ENCODE results near the gene RALGPS1. TPM values are rescaled to one million over a fixed set of nuclear protein-coding genes. Genes with fewer than 3 reads are reported as not detected.

RALGPS1 gene
- total RNA-seq, 2 experiments from 2014 or later, result 14.1 to 14.4 TPM

GRCh38 chr9:127136880-127137639 lies 222.5 kb downstream of the RALGPS1 start:
- H3K9me2 ChIP-seq (ENCODE audit: insufficient read depth, low read length), result no peaks in the 10 kb centered on the region
- ChIA-PET POLR2A (no interaction called here), CTCF (ENCODE audit: unreplicated experiment) (no interaction called here)
- BruUV-seq (replicated peaks), result no TSS peak
- H4K20me1 ChIP-seq (ENCODE audit: insufficient read depth, low read length), result no peaks in the 10 kb centered on the region
- no peaks in the 10 kb centered on the region for H3K9me3 ChIP-seq (ENCODE audit: low read length)
- H3K4me3 ChIP-seq (ENCODE audit: low read depth, low read length, poor library complexity, severe bottlenecking), result no peak overlapping the region
- intact Hi-C loops (cut with micrococcal nuclease; ENCODE audit: unreplicated experiment), result no loop called here
- DNase-seq (ENCODE audit: low spot score), result no peak
- H2AFZ ChIP-seq (ENCODE audit: low read length), result no peak overlapping the region
- no peaks in the 10 kb centered on the region for H3K36me3 ChIP-seq (ENCODE audit: insufficient read depth, low read length)
- no peak overlapping the region for H3K4me2 ChIP-seq (ENCODE audit: low read length)
- H3K79me2 ChIP-seq (ENCODE audit: insufficient read depth, low read depth, low read length), result no peaks in the 10 kb centered on the region
- no peak overlapping the region for H3K27ac ChIP-seq (ENCODE audit: low read depth, low read length, poor library complexity, severe bottlenecking)
- TF ChIP-seq EZH2phosphoT487 (IDR thresholded peaks at IDR 0.05; ENCODE audit: borderline replicate concordance, low read depth, low read length) (no peak), CTCF (conservative IDR thresholded peaks at IDR 0.05; ENCODE audit: low read length) (no peak)
- H3K4me1 ChIP-seq (ENCODE audit: insufficient read depth, low read length, poor library complexity, severe bottlenecking), result no peaks in the 10 kb centered on the region

- BruUV-seq (replicated peaks), result no TSS peak
- Histone ChIP-seq H3K79me2 (ENCODE audit: insufficient read depth, low read depth, low read length) (no peaks in the 10 kb centered on the region), H3K36me3 (ENCODE audit: insufficient read depth, low read length) (no peaks in the 10 kb centered on the region), H2AFZ (ENCODE audit: low read length) (no peak overlapping the region), H3K4me2 (ENCODE audit: low read length) (no peak overlapping the region), H3K27ac (ENCODE audit: low read depth, low read length, poor library complexity, severe bottlenecking) (no peak overlapping the region), H3K4me1 (ENCODE audit: insufficient read depth, low read length, poor library complexity, severe bottlenecking) (no peaks in the 10 kb centered on the region), H3K9me2 (ENCODE audit: insufficient read depth, low read length) (no peaks in the 10 kb centered on the region), H3K4me3 (ENCODE audit: low read depth, low read length, poor library complexity, severe bottlenecking) (no peak overlapping the region), H3K9me3 (ENCODE audit: low read length) (no peaks in the 10 kb centered on the region), H4K20me1 (ENCODE audit: insufficient read depth, low read length) (no peaks in the 10 kb centered on the region)
- TF ChIP-seq CTCF (conservative IDR thresholded peaks at IDR 0.05; ENCODE audit: low read length) (no peak), EZH2phosphoT487 (IDR thresholded peaks at IDR 0.05; ENCODE audit: borderline replicate concordance, low read depth, low read length) (no peak)
- DNase-seq (ENCODE audit: low spot score), result no peak
- intact Hi-C loops (cut with micrococcal nuclease; ENCODE audit: unreplicated experiment), result no loop called here
- POLR2A ChIA-PET, result interaction anchor here (0.6 kb wide), 1 partner anchor 10 kb away, joined by 3 read pairs; no protein-coding TSS in a partner anchor
- CTCF ChIA-PET (ENCODE audit: unreplicated experiment), result no interaction called here
Measured at GRCh38 chr9:127137640-127138360, 223.2 kb downstream of the RALGPS1 start.

- no peaks in the 10 kb centered on the region for H3K4me1 ChIP-seq (ENCODE audit: insufficient read depth, low read length, poor library complexity, severe bottlenecking)
- no peak overlapping the region for H2AFZ ChIP-seq (ENCODE audit: low read length)
- intact Hi-C loops (cut with micrococcal nuclease; ENCODE audit: unreplicated experiment), result no loop called here
- H3K9me2 ChIP-seq (ENCODE audit: insufficient read depth, low read length), result no peaks in the 10 kb centered on the region
- H3K79me2 ChIP-seq (ENCODE audit: insufficient read depth, low read depth, low read length), result no peaks in the 10 kb centered on the region
- H3K9me3 ChIP-seq (ENCODE audit: low read length), result no peaks in the 10 kb centered on the region
- CTCF ChIA-PET (ENCODE audit: unreplicated experiment), result no interaction called here
- H3K4me2 ChIP-seq (ENCODE audit: low read length), result no peak overlapping the region
- no peak overlapping the region for H3K27ac ChIP-seq (ENCODE audit: low read depth, low read length, poor library complexity, severe bottlenecking)
- POLR2A ChIA-PET, result interaction anchor here (0.6 kb wide), 1 partner anchor 177 kb away, joined by 3 read pairs; no protein-coding TSS in a partner anchor
- no peak overlapping the region for H3K4me3 ChIP-seq (ENCODE audit: low read depth, low read length, poor library complexity, severe bottlenecking)
- no TSS peak for BruUV-seq (replicated peaks)
- H3K36me3 ChIP-seq (ENCODE audit: insufficient read depth, low read length), result no peaks in the 10 kb centered on the region
- DNase-seq (ENCODE audit: low spot score), result no peak
- no peaks in the 10 kb centered on the region for H4K20me1 ChIP-seq (ENCODE audit: insufficient read depth, low read length)
- TF ChIP-seq EZH2phosphoT487 (IDR thresholded peaks at IDR 0.05; ENCODE audit: borderline replicate concordance, low read depth, low read length), result no peak
- no peak for TF ChIP-seq CTCF (conservative IDR thresholded peaks at IDR 0.05; ENCODE audit: low read length)
Measured at GRCh38 chr9:127138444-127138843, 223.9 kb downstream of the RALGPS1 start.

Data from OCI-LY7 (cell line).